ENCODE data around the gene GMDS. TPM values are rescaled to one million over a fixed set of nuclear protein-coding genes. Genes with fewer than 3 reads are reported as not detected.

Gene GMDS
- total and polyA plus RNA-seq, 2 donors (not counting 1 experiment from before 2014, with no cell fraction given): 11.5 to 16.4 TPM

DNA sequence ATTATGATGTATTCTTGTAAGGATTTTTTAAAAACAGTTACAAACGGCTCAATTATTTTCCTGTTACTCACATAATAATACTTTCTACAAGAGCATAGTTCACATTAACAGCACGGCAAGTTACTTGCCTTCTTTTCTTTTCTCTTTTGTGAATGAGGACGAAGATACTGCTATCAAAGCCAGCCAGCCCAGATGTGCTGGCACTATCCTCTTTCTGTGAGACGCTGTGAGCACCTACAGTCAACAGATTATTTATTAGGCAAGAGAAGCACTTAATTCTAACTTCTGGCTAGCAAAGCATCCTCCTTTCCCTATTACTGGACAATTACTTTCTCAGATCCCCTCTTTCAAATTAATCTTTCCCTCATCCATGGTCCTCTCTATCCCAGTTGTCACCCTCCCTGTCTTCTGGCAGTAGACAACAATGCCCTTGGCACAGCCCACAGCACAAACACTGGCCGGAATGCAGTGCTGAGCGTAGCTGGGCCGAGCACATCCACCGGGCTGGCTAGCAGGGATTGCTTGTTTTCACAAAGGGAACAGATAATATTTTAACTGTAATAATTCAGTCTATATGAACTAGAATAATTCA is 373.6 kb downstream of the GMDS start:
- Mint-ChIP-seq H3K27ac (no peak overlapping the region), H3K27me3 (no peaks in the 10 kb centered on the region), H3K9me3 (ENCODE audit: insufficient read depth) (no peaks in the 10 kb centered on the region), H3K4me3 (no peak overlapping the region), H3K4me1 (peaks cover 20% of the 10 kb centered on the region)
- 97% methylated on average over 4 of the region's 8 CpGs for WGBS (ENCODE audit: insufficient coverage)
- Histone ChIP-seq H3K79me2 (ENCODE audit: control insufficient read depth, insufficient read depth, low read length) (no peaks in the 10 kb centered on the region), H3K9me3 (ENCODE audit: control extremely low read depth in 1 of 3, control insufficient read depth in 2 of 3, insufficient read depth in 1 of 3, low read length in 2 of 3) (no peaks in the 10 kb centered on the region), H3K27me3 (replicated peaks in 1 of 4; ENCODE audit: control extremely low read depth in 1 of 4, control insufficient read depth in 3 of 4, insufficient read depth in 4 of 4, low read length in 3 of 4) (no peaks in the 10 kb centered on the region), H3K36me3 (replicated peaks in 1 of 2; ENCODE audit: control extremely low read depth in 1 of 2, control insufficient read depth in 1 of 2, extremely low read depth in 1 of 2, insufficient read depth in 2 of 2, low read length in 1 of 2) (no peaks in the 10 kb centered on the region), H2AFZ (ENCODE audit: insufficient read depth, low read depth, low read length, poor library complexity, severe bottlenecking) (no peak overlapping the region), H4K20me1 (ENCODE audit: control insufficient read depth, insufficient read depth, low read length, poor library complexity, severe bottlenecking) (no peaks in the 10 kb centered on the region), H3K4me2 (replicated peaks; ENCODE audit: low read depth, low read length, poor library complexity, severe bottlenecking) (no peak overlapping the region), H3K4me3 (ENCODE audit: control extremely low read depth in 1 of 5, extremely low read depth in 1 of 5, insufficient read depth in 1 of 5, low read depth in 2 of 5, low read length in 4 of 5) (no peak overlapping the region), H3K4me1 (ENCODE audit: control insufficient read depth in 2 of 2, insufficient read depth in 2 of 2, low read length in 2 of 2) (peaks cover 12 to 22% of the 10 kb centered on the region in 2 donors), H3K27ac (ENCODE audit: low read length in 2 of 2) (no peak overlapping the region), H3K9ac (ENCODE audit: low read length) (no peak overlapping the region)
- intact Hi-C loops (cut with micrococcal nuclease): no loop called here
- CTCF ChIA-PET: no interaction called here
- no peak for DNase-seq
- TF ChIP-seq EZH2 (IDR thresholded peaks at IDR 0.05; ENCODE audit: borderline replicate concordance, insufficient read depth, low read depth, low read length, poor library complexity, severe bottlenecking): no peak
- TF ChIP-seq, protein P1, sequence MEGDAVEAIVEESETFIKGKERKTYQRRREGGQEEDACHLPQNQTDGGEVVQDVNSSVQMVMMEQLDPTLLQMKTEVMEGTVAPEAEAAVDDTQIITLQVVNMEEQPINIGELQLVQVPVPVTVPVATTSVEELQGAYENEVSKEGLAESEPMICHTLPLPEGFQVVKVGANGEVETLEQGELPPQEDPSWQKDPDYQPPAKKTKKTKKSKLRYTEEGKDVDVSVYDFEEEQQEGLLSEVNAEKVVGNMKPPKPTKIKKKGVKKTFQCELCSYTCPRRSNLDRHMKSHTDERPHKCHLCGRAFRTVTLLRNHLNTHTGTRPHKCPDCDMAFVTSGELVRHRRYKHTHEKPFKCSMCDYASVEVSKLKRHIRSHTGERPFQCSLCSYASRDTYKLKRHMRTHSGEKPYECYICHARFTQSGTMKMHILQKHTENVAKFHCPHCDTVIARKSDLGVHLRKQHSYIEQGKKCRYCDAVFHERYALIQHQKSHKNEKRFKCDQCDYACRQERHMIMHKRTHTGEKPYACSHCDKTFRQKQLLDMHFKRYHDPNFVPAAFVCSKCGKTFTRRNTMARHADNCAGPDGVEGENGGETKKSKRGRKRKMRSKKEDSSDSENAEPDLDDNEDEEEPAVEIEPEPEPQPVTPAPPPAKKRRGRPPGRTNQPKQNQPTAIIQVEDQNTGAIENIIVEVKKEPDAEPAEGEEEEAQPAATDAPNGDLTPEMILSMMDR (IDR thresholded peaks at IDR 0.05): no peak
- POLR2A ChIA-PET: no interaction called here
- no peak for ATAC-seq (ENCODE audit: low read depth)

DNA sequence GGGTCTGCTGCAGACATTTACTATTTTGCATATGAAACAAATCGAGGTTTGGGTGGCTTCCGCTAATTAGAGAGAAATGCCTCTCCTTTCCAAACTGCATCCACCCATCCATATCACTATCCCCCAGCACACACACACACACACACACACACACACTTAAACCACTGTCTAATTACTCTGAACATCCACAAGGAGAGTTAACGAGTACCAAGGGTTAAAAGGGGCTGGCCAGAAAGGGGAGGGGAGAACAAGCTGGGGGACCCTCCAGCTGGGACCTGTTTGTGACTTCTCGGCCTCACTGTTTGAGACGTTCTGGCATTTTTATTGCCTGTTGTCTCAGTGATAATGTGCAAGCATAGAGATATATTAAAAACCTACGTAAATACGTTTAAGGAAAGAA is 374.5 kb downstream of the GMDS start:
- Histone ChIP-seq H3K4me1 (ENCODE audit: control insufficient read depth in 2 of 2, insufficient read depth in 2 of 2, low read length in 2 of 2) (peaks cover 12 to 22% of the 10 kb centered on the region in 2 donors), H4K20me1 (ENCODE audit: control insufficient read depth, insufficient read depth, low read length, poor library complexity, severe bottlenecking) (no peaks in the 10 kb centered on the region), H3K36me3 (replicated peaks in 1 of 2; ENCODE audit: control extremely low read depth in 1 of 2, control insufficient read depth in 1 of 2, extremely low read depth in 1 of 2, insufficient read depth in 2 of 2, low read length in 1 of 2) (no peaks in the 10 kb centered on the region), H2AFZ (ENCODE audit: insufficient read depth, low read depth, low read length, poor library complexity, severe bottlenecking) (no peak overlapping the region), H3K4me3 (ENCODE audit: control extremely low read depth in 1 of 5, extremely low read depth in 1 of 5, insufficient read depth in 1 of 5, low read depth in 2 of 5, low read length in 4 of 5) (no peak overlapping the region), H3K79me2 (ENCODE audit: control insufficient read depth, insufficient read depth, low read length) (no peaks in the 10 kb centered on the region), H3K4me2 (replicated peaks; ENCODE audit: low read depth, low read length, poor library complexity, severe bottlenecking) (no peak overlapping the region), H3K27ac (ENCODE audit: low read length in 2 of 2) (no peak overlapping the region), H3K9ac (ENCODE audit: low read length) (no peak overlapping the region), H3K9me3 (ENCODE audit: control extremely low read depth in 1 of 3, control insufficient read depth in 2 of 3, insufficient read depth in 1 of 3, low read length in 2 of 3) (no peaks in the 10 kb centered on the region), H3K27me3 (replicated peaks in 1 of 4; ENCODE audit: control extremely low read depth in 1 of 4, control insufficient read depth in 3 of 4, insufficient read depth in 4 of 4, low read length in 3 of 4) (no peaks in the 10 kb centered on the region)
- Mint-ChIP-seq H3K27me3 (no peaks in the 10 kb centered on the region), H3K9me3 (ENCODE audit: insufficient read depth) (no peaks in the 10 kb centered on the region), H3K27ac (no peak overlapping the region), H3K4me1 (peaks cover 20% of the 10 kb centered on the region), H3K4me3 (no peak overlapping the region)
- intact Hi-C loops (cut with micrococcal nuclease): no loop called here
- ATAC-seq (ENCODE audit: low read depth) (no peak), DNase-seq (no peak)
- 89% methylated on average over 5 of the region's 7 CpGs for WGBS (ENCODE audit: insufficient coverage)
- TF ChIP-seq, protein P1 (IDR thresholded peaks at IDR 0.05): no peak
- TF ChIP-seq EZH2 (IDR thresholded peaks at IDR 0.05; ENCODE audit: borderline replicate concordance, insufficient read depth, low read depth, low read length, poor library complexity, severe bottlenecking): no peak
- ChIA-PET POLR2A (no interaction called here), CTCF (no interaction called here)
